ENCODE results near the gene ZNF536.

The ZNF536 gene

GRCh38 chr19:30374865-30375552, 2.8 kb downstream of the ZNF536 start:
- H3K4me3 ChIP-seq (ENCODE audit: low read depth, low read length) = no peak overlapping the region
- TF ChIP-seq, protein P1, sequence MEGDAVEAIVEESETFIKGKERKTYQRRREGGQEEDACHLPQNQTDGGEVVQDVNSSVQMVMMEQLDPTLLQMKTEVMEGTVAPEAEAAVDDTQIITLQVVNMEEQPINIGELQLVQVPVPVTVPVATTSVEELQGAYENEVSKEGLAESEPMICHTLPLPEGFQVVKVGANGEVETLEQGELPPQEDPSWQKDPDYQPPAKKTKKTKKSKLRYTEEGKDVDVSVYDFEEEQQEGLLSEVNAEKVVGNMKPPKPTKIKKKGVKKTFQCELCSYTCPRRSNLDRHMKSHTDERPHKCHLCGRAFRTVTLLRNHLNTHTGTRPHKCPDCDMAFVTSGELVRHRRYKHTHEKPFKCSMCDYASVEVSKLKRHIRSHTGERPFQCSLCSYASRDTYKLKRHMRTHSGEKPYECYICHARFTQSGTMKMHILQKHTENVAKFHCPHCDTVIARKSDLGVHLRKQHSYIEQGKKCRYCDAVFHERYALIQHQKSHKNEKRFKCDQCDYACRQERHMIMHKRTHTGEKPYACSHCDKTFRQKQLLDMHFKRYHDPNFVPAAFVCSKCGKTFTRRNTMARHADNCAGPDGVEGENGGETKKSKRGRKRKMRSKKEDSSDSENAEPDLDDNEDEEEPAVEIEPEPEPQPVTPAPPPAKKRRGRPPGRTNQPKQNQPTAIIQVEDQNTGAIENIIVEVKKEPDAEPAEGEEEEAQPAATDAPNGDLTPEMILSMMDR (IDR thresholded peaks at IDR 0.05; ENCODE audit: low read depth, low read length) = no peak

DNA sequence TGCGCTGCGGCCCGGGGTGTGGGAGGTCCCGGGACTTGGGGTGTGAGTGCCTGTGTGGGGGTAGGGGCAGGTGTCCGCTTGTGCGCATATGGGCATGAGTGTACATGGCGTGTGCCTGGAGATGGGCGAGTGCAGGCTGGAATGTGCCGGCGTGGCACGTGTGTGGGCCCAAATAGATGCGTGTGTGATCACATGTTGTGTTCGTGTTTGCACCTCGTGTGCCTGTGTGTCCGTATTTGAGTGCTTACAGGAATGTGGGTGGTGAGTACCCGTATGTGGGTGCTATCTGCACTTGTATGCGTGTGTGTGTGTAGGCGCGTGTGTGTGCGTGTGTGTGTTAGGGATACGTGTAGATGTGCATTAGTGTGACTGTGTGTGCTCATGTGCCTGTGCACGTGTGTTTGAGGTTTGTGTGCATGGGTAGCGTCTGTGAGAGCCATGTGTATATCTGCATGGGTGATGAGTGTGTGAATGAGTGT, 3.4 kb downstream of the ZNF536 start:
- TF ChIP-seq, protein P1 (IDR thresholded peaks at IDR 0.05; ENCODE audit: low read depth, low read length) = no peak

GRCh38 chr19:30376272-30376671, 4.1 kb downstream of the ZNF536 start:
- H3K4me3 ChIP-seq (ENCODE audit: low read depth, low read length) = no peak overlapping the region
- TF ChIP-seq, protein P1 (IDR thresholded peaks at IDR 0.05; ENCODE audit: low read depth, low read length) = no peak

More for the DNA sequence above, 3.4 kb downstream of the ZNF536 start:
- no peak overlapping the region for H3K4me3 ChIP-seq (ENCODE audit: low read depth, low read length)

GRCh38 chr19:30376826-30377425, 4.7 kb downstream of the ZNF536 start:
- TF ChIP-seq, protein P1 (IDR thresholded peaks at IDR 0.05; ENCODE audit: low read depth, low read length) = no peak
- H3K4me3 ChIP-seq (ENCODE audit: low read depth, low read length) = no peak overlapping the region

- H3K4me3 ChIP-seq (ENCODE audit: low read depth, low read length) = no peak overlapping the region
- TF ChIP-seq, protein P1 (IDR thresholded peaks at IDR 0.05; ENCODE audit: low read depth, low read length) = no peak
These were observed 6.5 kb downstream of the ZNF536 start for GRCh38 chr19:30378701-30379100.

DNA sequence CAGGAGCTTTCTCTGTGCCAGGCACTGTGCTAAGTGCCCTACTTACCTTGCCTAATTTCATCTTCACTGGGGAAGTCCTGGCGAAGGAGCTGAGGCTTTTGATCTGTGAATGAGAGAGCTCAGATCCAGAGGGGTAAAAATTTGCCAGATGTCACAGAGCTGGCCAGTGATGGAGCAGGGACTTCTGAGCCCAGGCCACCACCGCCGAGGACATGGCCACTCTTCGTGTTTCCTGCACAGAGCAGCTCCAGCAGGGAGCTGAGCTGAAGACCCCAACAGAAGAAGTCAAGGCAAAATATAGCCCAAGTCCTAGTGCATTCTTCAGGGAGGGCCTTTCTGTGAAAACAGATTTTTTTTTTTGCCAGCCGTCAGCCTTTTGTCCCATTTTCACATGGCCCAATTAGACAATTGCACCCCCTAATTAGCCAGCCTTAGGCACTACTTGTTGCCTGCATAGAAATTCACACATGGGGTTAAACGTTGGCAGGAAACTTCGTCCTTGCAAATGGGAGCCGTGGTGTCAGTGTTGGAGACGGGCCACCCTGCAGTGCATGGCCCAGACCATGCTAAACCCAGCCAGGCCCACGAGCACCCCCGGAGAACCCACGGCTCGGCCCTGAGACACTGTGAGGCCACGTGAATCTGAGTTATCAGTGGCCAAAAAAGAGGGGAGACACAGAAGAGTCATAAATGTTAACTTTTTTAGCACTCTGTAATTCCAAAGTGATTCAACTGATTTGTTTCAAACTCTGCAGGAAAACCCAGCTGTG, 7.8 kb downstream of the ZNF536 start:
- no peak overlapping the region for H3K4me3 ChIP-seq (ENCODE audit: low read depth, low read length)
- TF ChIP-seq, protein P1 (IDR thresholded peaks at IDR 0.05; ENCODE audit: low read depth, low read length) = no peak

Data from WI38 (cell line).